GM23248 (cell line): Measurements from ENCODE around the gene PATJ. TPM values are rescaled to one million over a fixed set of nuclear protein-coding genes. Genes with fewer than 3 reads are reported as not detected.
"Not testable (repeated sequence)": the region's sequence is repeated elsewhere in the genome, so short reads cannot be mapped to it uniquely, and the experiment has no call there.

Experiments
- DNase-seq: peaks from one replicate; pipeline ENCODE4 v3.0.0-alpha.2; 2015
- H2AFZ ChIP-seq: fragments of 200-600 bp; sonication (generic); 2 replicates; pipeline ENCODE4 v1.6.1; 2016; ENCODE audit warnings: antibody characterized with exemption
- H3F3A ChIP-seq: fragments of 200-600 bp; sonication (generic); 2 replicates; pipeline ENCODE4 v1.6.1; 2016; ENCODE audit warnings: mild to moderate bottlenecking, antibody characterized with exemption, mixed run types; ENCODE audit not compliant: insufficient read depth
- H3K27ac ChIP-seq: fragments of 200-600 bp; sonication (generic); 2 replicates; pipeline ENCODE4 v1.5.1; 2016; ENCODE audit warnings: mild to moderate bottlenecking
- H3K27me3 ChIP-seq: fragments of 200-600 bp; sonication (generic); replicated peaks from 2 replicates; pipeline ENCODE4 v1.6.1; 2016; ENCODE audit warnings: mild to moderate bottlenecking; ENCODE audit not compliant: insufficient read depth
- H3K36me3 ChIP-seq: fragments of 200-600 bp; sonication (generic); 2 replicates; pipeline ENCODE4 v1.6.1; 2016; ENCODE audit warnings: low read depth, mild to moderate bottlenecking
- H3K4me1 ChIP-seq: fragments of 200-600 bp; sonication (generic); 2 replicates; pipeline ENCODE4 v1.6.1; 2016; ENCODE audit warnings: mild to moderate bottlenecking; ENCODE audit not compliant: insufficient read depth
- H3K4me2 ChIP-seq: fragments of 200-600 bp; sonication (generic); one replicate; pipeline ENCODE4 v1.6.1; 2016; ENCODE audit warnings: mild to moderate bottlenecking; ENCODE audit not compliant: unreplicated experiment
- H3K4me3 ChIP-seq: fragments of 200-600 bp; sonication (generic); 2 replicates; pipeline ENCODE4 v1.5.1; 2016; ENCODE audit warnings: mild to moderate bottlenecking
- H3K79me2 ChIP-seq: fragments of 200-600 bp; sonication (generic); 2 replicates; pipeline ENCODE4 v1.6.1; 2016; ENCODE audit warnings: mild to moderate bottlenecking; ENCODE audit not compliant: insufficient read depth
- H3K9ac ChIP-seq: fragments of 200-600 bp; sonication (generic); 2 replicates; pipeline ENCODE4 v1.6.1; 2016; ENCODE audit warnings: mild to moderate bottlenecking
- H3K9me2 ChIP-seq: fragments of 200-600 bp; sonication (generic); 2 replicates; pipeline ENCODE4 v1.6.1; 2016; ENCODE audit warnings: mixed run types, mild to moderate bottlenecking, moderate library complexity; ENCODE audit not compliant: insufficient read depth
- H3K9me3 ChIP-seq: fragments of 200-600 bp; sonication (generic); one replicate; pipeline ENCODE4 v1.6.1; 2017; ENCODE audit warnings: low read depth
- H4K20me1 ChIP-seq: fragments of 200-600 bp; sonication (generic); 2 replicates; pipeline ENCODE4 v1.6.0; 2016; ENCODE audit not compliant: insufficient read depth
- EZH2 ChIP-seq: fragments of 200-600 bp; sonication (generic); IDR thresholded peaks from 2 replicates; pipeline ENCODE4 v1.6.1; 2018; ENCODE audit warnings: antibody characterized with exemption, mild to moderate bottlenecking; ENCODE audit not compliant: insufficient read depth, poor library complexity, severe bottlenecking
- EZH2phosphoT487 ChIP-seq: fragments of 200-600 bp; sonication (generic); IDR thresholded peaks from 2 replicates; pipeline ENCODE4 v1.6.1; 2018; ENCODE audit warnings: antibody characterized with exemption, moderate library complexity, mild to moderate bottlenecking, low read depth; ENCODE audit not compliant: insufficient read depth
- WGBS, 2 experiments: methylation state at CpG; one replicate each; pipeline ENCODE4 v1.1.6; 2015 to 2017; ENCODE audit warnings: low lambda C conversion rate in 2 of 2, low coverage in 1 of 2; ENCODE audit errors: missing lambda C conversion rate in 2 of 2; 5-methylcytosine and 5-hydroxymethylcytosine counted together
- in situ Hi-C: fragments of 300-500 bp; cut with MboI; formaldehyde crosslinking; loops from 2 replicates; pipeline ENCODE4 v1.15.0; 2020
- polyA plus RNA-seq: library from polyadenylated mRNA; unstranded; fragments of >200 nt; fragmentation: Nextera tagmentation; extraction: Ambion mirVana; gene quantifications from 2 replicates; pipeline ENCODE4 v1.2.1, GENCODE V29; 2016
- total RNA-seq: library from RNA; depleted of rRNA; stranded (reverse); fragments of >200 nt; shearing (Covaris generic); gene quantifications from 2 replicates; pipeline ENCODE4 v1.2.3, GENCODE V29; 2014

The PATJ gene
- total and polyA plus RNA-seq, 2 experiments from 2014 or later, result 5.3 to 6.1 TPM

DNA sequence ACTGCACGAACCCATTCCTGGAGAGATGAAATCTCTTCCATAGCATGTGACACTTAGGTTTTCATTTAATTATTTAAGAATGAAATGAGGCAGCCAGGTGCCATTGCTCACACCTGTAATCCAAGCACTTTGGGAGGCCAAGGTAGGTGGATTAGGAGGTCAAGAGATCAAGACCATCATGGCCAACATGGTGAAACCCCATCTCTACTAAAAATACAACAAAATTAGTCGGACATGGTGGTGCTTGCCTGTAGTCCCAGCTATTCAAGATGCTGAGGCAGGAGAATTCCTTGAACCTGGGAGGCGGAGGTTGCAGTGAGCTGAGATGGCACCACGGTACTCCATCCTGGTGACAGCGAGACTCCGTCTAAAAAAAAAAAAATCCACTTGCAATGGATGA is 470.1 kb downstream of the PATJ start:
- Histone ChIP-seq H3K27me3 (no peaks in the 10 kb centered on the region), H3K79me2 (no peaks in the 10 kb centered on the region), H3K9ac (no peak overlapping the region), H3K4me2 (no peak overlapping the region), H2AFZ (no peak overlapping the region), H3K4me3 (no peak overlapping the region), H3K36me3 (no peaks in the 10 kb centered on the region), H4K20me1 (no peaks in the 10 kb centered on the region), H3K9me3 (no peaks in the 10 kb centered on the region), H3K27ac (no peak overlapping the region), H3K9me2 (no peaks in the 10 kb centered on the region), H3F3A (no peaks in the 10 kb centered on the region; the same call in 1 of the 2 replicates), H3K4me1 (no peaks in the 10 kb centered on the region)
- TF ChIP-seq EZH2phosphoT487 (no peak), EZH2 (no peak)
- WGBS, 2 experiments, result 47 to 62% methylated on average over 6 of the region's 6 CpGs
- in situ Hi-C loops, result no loop called here
- DNase-seq, result no peak

GRCh38 chr1:62213075-62213914 is 471.0 kb downstream of the PATJ start:
- WGBS, 2 experiments, result 54 to 55% methylated on average over 6 of the region's 6 CpGs

GRCh38 chr1:62218604-62219003 is 476.3 kb downstream of the PATJ start:
- in situ Hi-C loops, result no loop called here
- no peak overlapping the region for H2AFZ ChIP-seq
- no peaks in the 10 kb centered on the region for H3F3A ChIP-seq
- no peaks in the 10 kb centered on the region for H3K79me2 ChIP-seq
- no peak overlapping the region for H3K4me2 ChIP-seq
- DNase-seq, result peak; percentile 42
- H3K4me1 ChIP-seq, result no peaks in the 10 kb centered on the region
- 20 to 29% methylated on average over 2 of the region's 2 CpGs for WGBS, 2 experiments
- no peak overlapping the region for H3K9ac ChIP-seq
- TF ChIP-seq EZH2, result no peak
- TF ChIP-seq EZH2phosphoT487, result no peak
- H3K27me3 ChIP-seq, result no peaks in the 10 kb centered on the region
- no peaks in the 10 kb centered on the region for H3K9me3 ChIP-seq
- no peaks in the 10 kb centered on the region for H3K36me3 ChIP-seq
- no peaks in the 10 kb centered on the region for H4K20me1 ChIP-seq
- no peak overlapping the region for H3K4me3 ChIP-seq
- no peaks in the 10 kb centered on the region for H3K9me2 ChIP-seq
- no peak overlapping the region for H3K27ac ChIP-seq

More at GRCh38 chr1:62213075-62213914, 471.0 kb downstream of the PATJ start:
- no peak overlapping the region for H2AFZ ChIP-seq
- DNase-seq, result no peak
- H3K27me3 ChIP-seq, result no peaks in the 10 kb centered on the region
- H4K20me1 ChIP-seq, result no peaks in the 10 kb centered on the region
- no peak overlapping the region for H3K4me2 ChIP-seq
- TF ChIP-seq EZH2phosphoT487 (no peak), EZH2 (no peak)
- H3K9me2 ChIP-seq, result no peaks in the 10 kb centered on the region
- H3K27ac ChIP-seq, result no peak overlapping the region
- no peak overlapping the region for H3K4me3 ChIP-seq
- no peaks in the 10 kb centered on the region for H3K36me3 ChIP-seq
- H3K79me2 ChIP-seq, result no peaks in the 10 kb centered on the region
- H3K9ac ChIP-seq, result no peak overlapping the region
- in situ Hi-C loops, result no loop called here
- no peaks in the 10 kb centered on the region; the same call in 1 of the 2 replicates for H3F3A ChIP-seq
- no peaks in the 10 kb centered on the region for H3K9me3 ChIP-seq
- no peaks in the 10 kb centered on the region for H3K4me1 ChIP-seq

DNA sequence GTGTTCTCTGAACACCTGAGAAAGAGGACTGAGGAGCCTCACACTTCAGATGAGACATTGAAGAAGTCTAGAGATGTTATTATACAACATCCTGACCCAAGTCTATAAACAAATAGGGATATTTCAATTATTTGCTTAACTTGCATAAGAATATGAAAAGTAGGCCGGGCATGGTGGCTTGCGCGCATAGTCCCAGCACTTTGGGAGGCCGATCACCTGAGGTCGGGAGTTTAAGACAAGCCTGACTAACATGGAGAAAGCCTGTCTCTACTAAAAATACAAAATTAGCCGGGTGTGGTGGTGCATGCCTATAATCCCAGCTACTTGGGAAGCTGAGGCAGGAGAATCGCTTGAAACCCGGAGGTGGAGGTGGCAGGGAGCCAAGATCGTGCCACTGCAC is 478.2 kb downstream of the PATJ start:
- DNase-seq, H3K4me1 ChIP-seq, H3K4me3 ChIP-seq, H3K4me2 ChIP-seq, H3F3A ChIP-seq, H2AFZ ChIP-seq, H3K9me2 ChIP-seq, H3K79me2 ChIP-seq, H3K9ac ChIP-seq, H3K36me3 ChIP-seq, in situ Hi-C loops, H3K27me3 ChIP-seq, H4K20me1 ChIP-seq, H3K27ac ChIP-seq, H3K9me3 ChIP-seq: not testable (repeated sequence)
- WGBS, 2 experiments, result 63 to 67% methylated on average over 9 of the region's 9 CpGs
